ENCODE data around the gene PHLDA1. TPM values are rescaled to one million over a fixed set of nuclear protein-coding genes. Genes with fewer than 3 reads are reported as not detected.
A peak's percentile ranks its signal among the peaks of the same experiment; 100 is the strongest.

PHLDA1 gene
- 24.8 TPM for total RNA-seq

- peak; percentile 92 for DNase-seq
These were observed at the start of gene PHLDA1 for GRCh38 chr12:76031414-76032042. PHLDA1 (minus strand) TSS chr12:76031776.

- no peak for DNase-seq
These were observed 49.3 kb upstream of the PHLDA1 start for GRCh38 chr12:76080729-76081415.

GRCh38 chr12:76080017-76080728 lies 48.6 kb upstream of the PHLDA1 start:
- DNase-seq: no peak

GRCh38 chr12:76078748-76079147 lies 47.2 kb upstream of the PHLDA1 start:
- no peak for DNase-seq

- DNase-seq: no peak
These were observed 43.9 kb upstream of the PHLDA1 start for GRCh38 chr12:76075448-76075847.

- DNase-seq: no peak
These were observed 43.2 kb upstream of the PHLDA1 start for GRCh38 chr12:76074701-76075336.

GRCh38 chr12:76073561-76073960 lies 42.0 kb upstream of the PHLDA1 start:
- no peak for DNase-seq

GRCh38 chr12:76072568-76072967 lies 41.0 kb upstream of the PHLDA1 start:
- DNase-seq: no peak

- DNase-seq: no peak
These were observed 37.8 kb upstream of the PHLDA1 start for GRCh38 chr12:76069339-76069738.

- DNase-seq: no peak
These were observed 34.3 kb upstream of the PHLDA1 start for GRCh38 chr12:76065917-76066316.

GRCh38 chr12:76064904-76065303 lies 33.3 kb upstream of the PHLDA1 start:
- no peak for DNase-seq

- DNase-seq: no peak
These were observed 28.5 kb upstream of the PHLDA1 start for GRCh38 chr12:76060111-76060510.

GRCh38 chr12:76057326-76057725 lies 25.8 kb upstream of the PHLDA1 start:
- peak; percentile 19 for DNase-seq

GRCh38 chr12:76055393-76055792 lies 23.8 kb upstream of the PHLDA1 start:
- no peak for DNase-seq

- no peak for DNase-seq
These were observed 18.1 kb upstream of the PHLDA1 start for GRCh38 chr12:76049575-76050251.

GRCh38 chr12:76047742-76048141 lies 16.2 kb upstream of the PHLDA1 start:
- DNase-seq: no peak

- DNase-seq: no peak
These were observed 15.5 kb upstream of the PHLDA1 start for GRCh38 chr12:76047060-76047459.

- DNase-seq: no peak
These were observed 11.8 kb upstream of the PHLDA1 start for GRCh38 chr12:76043377-76043776.

GRCh38 chr12:76042147-76042546 lies 10.6 kb upstream of the PHLDA1 start:
- DNase-seq: no peak

GRCh38 chr12:76041406-76041805 lies 9.8 kb upstream of the PHLDA1 start:
- DNase-seq: no peak

GRCh38 chr12:76040461-76040860 lies 8.9 kb upstream of the PHLDA1 start:
- DNase-seq: no peak

- DNase-seq: no peak
These were observed 6.6 kb upstream of the PHLDA1 start for GRCh38 chr12:76038176-76038575.

All from occipital lobe (tissue), 2 donors.